Activated CD4-positive, alpha-beta T cell treated with anti-CD3 and anti-CD28 coated beads for 1 hour (primary cell): ENCODE results near the gene NYAP2.

Experiments used
- DNase-seq: peaks from one replicate; pipeline ENCODE4 v3.0.0-alpha.2; 2020

The NYAP2 gene

DNA sequence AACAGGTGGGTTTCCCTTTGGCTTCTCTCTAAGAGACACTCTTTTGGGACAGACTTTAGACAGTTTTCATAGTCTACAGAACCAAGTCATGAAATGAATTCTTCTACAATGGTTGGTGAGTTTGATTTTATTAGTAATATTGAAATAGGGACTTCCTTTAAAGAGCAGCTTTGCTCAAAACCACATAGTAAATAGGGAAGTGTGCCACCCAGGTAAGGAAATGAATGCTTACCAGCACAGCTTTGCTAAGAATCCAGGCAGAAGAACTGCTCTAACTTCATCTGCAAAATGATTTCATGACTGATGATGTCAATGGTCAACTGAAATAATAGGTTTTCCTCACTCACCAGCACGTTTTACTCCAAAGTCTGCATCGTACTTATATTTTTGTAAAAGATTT, 89.2 kb downstream of the NYAP2 start:
- no peak for DNase-seq

DNA sequence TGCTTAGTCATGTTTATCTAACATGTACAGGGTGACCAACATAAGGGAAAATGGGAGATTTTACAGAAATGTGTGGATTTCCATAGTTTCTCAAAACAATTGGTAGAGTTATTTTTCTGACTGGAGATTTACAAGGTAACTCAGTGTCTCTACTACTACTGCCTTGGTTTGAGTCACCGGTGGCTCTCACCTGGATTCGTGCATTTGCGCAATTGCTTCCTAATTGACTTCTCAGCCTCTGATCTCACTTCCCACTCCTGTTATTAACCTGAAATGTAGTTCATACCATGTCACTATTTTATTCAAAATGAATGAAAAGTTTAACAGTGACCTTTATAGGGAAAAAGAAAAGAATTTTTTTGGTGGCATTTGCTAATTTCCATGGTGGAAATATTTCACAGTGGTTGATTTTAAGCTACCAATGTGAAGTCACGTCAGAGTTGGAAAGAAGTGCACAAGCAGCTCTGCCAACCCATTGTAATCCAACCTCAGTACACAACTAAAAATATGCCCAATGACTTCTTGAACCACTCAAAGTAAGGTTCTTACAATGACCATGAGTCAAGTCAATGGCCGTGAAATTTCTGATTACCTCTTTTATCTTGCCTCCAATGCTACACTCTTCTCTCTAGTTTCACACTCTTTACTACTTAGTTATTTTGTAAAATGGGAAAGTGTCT, 94.0 kb downstream of the NYAP2 start:
- no peak for DNase-seq

DNA sequence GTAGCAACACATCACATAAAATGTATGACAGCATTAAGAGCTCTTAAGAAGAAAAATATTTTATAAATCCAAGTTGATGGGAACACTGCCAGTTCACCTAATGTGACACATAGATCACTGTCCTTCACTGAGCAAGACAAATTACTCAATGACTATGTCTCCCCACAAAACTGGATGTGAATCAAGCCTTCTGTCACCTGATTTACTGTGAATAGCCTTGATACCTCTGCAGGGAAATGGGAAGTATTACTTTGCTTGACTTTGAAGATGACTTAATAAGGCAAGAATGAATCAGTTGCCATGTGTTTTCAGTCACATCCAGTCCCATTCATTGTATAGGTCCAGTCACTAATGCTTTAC, 94.6 kb downstream of the NYAP2 start:
- no peak for DNase-seq

DNA sequence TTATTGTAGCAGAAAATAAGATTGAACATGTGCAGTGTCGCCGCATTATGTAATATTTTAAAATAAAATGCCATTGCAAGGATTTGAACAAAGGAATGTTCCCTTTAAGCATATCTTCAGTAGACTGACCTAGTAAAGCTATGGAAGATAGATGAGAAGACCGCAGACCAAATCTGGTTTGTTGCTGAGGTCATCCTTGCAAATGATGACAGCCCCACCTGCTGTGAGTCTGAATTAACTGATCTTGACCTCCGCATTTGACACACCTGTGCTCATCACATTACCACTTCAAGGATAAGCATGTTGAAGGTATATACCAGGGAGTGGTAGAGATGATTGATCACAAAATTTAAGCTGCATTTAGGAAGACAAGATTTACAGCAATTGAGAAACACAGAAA, 96.2 kb downstream of the NYAP2 start:
- no peak for DNase-seq

DNA sequence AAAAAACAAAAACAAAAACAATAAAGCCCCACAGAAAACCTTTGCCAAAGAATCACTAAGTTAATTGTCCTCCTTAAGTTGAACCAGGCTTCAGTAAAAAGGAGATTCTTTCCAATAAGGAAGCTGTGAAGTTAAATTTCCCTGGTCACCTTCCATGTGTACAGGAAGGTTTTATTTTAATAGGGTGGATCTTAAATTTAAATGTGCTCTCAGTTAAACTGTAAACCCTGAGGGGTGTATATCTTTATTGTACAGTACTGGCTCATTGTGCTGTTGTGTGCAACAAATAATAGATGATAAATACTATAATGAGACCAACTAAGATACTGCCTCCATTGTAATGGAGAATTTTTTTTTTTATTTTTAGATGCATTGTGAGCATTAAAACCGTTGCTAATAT, 97.1 kb downstream of the NYAP2 start:
- DNase-seq: no peak

DNA sequence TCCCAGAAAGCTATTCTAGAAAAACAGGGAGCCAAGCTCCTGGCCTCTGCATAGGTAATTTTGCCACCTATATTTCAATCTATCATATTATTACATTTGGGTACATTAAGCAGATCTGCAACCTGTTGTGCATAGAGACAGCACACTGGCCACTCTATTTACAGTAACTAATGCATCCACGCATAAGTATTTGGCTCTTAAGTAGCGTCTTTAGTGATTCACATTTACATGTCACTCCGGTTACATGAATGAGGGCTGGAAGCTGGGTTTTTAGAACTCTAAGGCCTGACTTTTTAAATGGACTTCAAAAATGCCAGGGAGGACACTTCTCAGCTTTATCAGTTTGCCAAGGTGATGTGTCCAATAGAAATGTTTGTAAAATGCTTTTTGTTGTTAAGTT, 97.7 kb downstream of the NYAP2 start:
- no peak for DNase-seq

DNA sequence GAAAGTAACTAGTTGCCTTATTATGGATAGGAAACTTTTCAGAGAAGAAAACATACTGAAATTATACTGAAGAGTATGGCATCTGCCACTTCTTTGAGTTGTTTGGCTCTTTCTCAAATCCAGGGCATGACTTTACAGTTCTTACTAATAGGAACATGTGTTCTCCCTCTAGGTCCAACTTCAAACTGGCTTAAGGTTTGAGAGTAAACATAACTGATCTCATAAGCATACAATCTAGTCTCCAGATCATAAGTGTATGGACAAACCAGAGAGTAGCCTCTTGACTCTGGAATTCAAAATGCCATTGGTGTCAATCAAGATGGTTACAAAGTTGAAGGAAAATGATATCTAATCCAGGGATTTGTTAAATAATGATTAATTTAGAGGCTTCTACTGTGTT, 101.5 kb downstream of the NYAP2 start:
- DNase-seq: no peak

DNA sequence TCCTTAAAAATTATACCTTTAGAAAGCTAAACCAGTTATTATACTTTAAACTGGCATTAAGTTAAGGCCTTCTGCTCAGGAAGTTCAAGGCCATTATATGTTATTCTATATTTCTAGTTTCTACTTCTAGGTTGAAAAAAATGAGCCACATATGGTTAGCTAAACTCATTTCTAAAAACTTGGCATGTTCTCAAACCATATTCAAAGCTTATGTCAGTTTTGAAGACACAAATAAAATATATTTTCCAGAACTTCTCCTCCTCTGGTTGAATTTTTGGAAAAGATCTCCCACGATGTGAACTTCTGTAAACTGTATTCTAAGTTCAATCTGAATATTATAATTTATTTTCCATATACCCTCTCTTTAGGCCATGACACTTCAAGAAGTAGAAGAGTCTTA, 103.5 kb downstream of the NYAP2 start:
- no peak for DNase-seq

DNA sequence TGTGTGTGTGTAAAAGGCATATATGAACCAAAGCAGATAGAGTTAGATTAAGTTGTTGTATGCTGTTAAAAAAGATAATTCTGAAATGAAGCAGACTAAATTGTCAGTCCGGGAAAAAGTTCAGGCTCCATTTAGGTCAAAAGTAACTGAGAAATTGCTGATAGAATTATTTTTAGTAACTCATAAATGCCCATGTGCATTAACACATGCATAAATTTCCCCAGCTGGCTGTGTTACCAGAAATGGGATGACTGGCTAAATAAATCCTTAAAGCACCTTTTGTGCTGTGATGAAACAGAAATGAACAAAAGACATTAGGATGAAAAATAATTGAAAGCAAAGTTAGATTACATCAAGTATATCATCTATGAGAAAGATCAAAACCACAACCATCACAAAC, 111.3 kb downstream of the NYAP2 start:
- no peak for DNase-seq

DNA sequence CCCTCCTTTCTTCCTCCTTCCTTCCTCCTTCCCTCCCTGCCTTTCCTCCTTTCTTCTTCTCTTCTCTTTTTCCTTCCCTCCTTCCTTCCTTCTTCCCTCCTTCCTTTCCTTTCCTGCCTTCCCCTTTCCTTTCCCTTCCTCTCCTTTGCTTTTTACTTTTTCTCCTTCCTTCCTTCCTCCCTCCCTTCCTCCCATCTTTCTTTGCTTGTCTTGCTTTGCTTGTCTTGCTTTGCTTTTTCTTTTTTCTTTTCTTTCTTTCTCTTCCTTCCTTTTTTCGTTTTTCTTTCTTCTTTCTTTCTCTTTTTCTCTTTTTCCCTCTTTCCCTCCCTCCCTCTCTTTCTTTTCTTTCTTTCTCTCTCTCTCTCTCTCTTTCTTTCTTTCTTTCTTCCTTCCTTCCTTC, 113.0 kb downstream of the NYAP2 start:
- DNase-seq: no peak

DNA sequence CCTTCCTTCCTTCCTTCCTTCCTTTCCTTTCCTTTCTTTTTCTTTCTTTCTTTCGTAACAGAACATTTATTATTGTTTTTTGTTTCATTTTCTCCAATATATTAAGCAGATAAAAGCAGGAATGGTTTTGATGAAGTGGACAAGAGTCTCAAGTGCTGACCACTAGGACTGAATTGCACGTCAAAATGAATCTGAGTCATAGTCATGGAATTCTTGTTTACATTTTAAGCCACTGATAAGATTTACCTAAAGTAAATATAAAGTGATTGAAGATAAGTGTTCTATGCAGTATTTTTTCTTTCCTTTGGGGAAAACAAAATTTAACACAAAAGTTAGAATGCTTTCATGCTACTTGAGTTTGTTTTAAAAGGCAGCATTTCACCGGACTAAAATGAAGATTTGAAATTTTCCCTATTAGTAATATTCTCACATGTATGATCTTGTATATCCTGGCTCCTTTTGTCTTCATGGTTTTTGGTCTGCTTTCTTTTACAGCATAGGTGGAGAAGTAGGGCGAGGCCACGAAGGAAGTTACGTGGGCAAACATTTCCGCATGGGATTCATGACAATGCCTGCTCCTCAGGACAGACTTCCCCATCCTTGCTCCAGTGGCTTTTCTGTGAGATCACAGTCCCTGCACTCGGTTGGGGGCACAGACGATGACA, 113.5 kb downstream of the NYAP2 start:
- no peak for DNase-seq

DNA sequence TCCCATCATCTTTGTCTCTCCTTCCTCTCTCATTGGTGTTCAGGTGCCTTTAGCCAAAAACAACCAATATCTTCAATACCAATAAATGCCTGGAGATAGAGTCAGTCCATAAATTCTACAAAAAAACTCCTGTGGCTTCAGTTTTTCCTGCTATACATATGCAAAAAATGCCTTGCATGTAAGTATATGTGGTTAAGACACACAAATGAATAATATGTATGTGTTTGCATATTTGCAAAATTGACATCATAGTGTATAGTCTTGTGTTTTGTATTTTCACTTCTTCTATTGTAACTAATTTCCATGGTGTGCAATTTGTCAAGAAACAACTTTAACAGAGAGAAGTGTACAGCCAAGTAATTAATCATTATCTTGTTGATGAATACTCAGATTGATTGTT, 115.5 kb downstream of the NYAP2 start:
- no peak for DNase-seq

DNA sequence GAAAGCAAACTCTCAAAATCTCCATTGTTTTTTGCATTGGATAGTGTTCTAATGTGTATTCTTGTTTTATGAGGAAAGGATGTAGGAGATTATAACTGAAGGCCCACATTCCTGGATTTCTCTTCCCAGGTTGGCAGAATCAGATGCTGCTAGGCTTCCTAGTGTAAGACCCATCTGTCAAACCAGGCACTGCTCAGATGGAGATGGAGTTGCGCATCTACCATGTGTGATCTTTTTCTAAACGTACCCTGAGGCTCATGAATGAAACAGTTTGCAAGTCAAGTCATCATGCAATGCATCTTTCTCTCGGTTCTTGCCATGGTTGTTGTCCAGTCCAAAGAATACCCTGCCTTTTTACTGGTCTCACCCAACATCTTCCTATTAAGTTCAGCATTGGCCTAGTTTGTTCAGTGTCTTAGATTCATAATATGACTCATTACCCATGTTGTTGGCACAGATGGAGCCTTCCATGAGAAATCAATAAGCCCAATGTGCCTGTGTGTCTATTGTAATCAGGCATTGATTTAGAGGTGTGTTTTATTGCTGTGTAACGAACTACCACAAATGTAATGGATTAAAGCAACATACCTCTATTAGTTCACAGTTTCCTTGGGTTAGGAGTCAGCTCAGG, 127.4 kb downstream of the NYAP2 start:
- DNase-seq: no peak

DNA sequence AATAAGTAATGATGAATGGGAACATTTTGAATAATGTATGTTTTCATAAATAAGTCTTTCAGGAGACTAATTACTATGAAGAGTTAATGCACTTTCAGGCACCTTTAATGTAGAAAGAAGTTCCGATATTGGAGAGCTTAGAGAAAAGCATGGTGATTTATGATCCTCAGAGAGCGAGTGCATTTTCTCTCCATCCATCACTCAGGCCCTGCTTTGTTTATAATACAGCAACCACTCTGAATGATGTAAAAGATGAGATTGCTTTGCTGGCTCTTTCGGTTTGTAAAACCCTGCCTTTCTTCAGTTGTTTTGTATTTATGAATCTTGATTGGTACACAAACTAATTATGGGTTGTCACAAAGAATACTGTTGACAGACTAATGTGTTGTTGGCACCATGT, 132.0 kb downstream of the NYAP2 start:
- DNase-seq: no peak

DNA sequence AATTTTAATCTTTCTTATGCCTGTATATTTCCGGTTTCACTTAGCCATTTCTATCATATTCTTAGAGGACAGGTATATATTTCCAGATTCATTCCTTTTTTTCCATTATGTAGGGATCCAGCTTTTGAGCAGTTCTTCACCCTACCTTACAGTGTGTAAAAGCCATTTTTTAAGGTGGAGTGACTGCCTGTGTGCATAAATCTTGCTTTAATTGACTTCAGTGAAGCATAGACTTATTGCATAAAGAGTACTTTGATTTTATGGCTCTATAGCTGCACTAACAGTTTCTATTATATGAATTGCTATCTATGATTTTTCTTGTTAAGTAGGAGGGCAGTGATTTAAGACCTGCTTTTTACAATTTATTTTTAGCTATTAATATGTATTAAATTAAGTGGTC, 132.6 kb downstream of the NYAP2 start:
- DNase-seq: no peak

DNA sequence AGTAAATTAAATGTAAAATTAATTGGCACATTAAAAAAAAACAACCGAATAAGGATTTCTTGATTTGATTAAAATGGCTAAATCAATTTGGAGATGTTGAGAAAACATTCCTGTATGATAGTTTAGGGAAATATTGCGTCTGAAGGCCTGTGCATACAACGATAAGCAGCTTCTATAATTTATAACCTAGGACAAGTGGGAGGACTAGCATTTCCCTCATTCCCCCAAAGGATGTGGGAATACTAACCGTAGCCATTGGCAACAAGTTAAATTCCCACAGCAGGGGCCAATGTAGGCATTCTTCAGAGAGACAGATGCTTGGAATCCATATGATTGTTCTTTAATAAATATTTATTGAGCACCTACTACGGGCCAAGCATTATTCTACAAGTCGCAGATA, 134.5 kb downstream of the NYAP2 start:
- no peak for DNase-seq

DNA sequence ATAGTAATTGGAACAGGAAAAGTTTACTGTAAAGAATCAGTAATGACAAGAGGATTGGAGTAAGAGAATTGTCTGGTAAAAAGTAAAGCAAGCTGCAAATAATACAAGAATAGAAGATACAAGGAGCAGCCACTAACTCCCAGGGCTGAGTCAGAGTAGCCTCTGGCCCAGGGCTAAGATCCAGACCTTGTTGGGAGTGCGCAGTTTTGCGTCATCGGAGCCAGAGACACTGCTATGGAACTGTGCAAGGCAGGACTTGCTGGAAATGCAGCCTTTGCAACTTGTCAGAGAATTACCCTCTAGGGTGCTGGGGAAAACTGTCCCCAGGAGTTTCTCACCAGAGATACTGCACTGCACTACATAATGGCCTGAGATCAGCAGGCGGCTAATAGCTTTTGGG, 135.2 kb downstream of the NYAP2 start:
- no peak for DNase-seq

DNA sequence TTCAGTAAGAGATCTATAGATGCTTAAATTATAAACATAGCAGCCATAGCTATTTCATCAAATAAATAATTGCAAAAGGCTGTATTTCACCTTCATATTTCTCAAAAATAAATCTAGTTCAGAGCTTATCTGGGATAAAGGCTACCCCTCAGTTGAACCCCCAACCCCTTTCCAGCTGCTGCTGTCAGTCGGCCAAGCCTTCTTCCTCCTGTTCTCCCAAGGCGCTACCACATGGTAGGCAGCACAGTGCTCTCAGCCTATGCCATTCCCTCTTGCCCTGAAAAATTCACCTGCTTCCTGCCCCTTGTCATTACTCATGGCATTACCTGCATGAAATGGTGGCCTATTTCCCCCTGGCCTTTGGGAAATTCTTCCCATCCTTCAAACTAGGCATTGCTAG, 136.5 kb downstream of the NYAP2 start:
- DNase-seq: no peak

DNA sequence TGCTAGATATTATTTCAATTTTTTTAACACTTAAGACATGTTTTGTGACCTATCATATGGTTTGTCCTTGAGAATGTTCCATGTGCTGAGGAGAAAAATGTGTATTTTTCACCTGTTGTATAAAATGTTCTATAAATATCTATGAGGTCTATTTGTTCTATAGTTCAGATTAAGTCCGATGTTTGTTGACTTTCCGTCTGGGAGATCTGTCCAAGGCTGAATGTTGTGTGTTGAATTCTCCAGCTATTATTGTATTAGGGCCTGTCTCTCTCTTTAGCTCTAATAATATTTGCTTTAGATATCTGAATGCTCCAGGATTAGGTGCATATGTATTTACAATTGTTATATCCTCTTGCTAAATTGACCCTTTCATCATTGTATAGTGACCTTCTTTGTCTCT, 144.1 kb downstream of the NYAP2 start:
- DNase-seq: no peak

DNA sequence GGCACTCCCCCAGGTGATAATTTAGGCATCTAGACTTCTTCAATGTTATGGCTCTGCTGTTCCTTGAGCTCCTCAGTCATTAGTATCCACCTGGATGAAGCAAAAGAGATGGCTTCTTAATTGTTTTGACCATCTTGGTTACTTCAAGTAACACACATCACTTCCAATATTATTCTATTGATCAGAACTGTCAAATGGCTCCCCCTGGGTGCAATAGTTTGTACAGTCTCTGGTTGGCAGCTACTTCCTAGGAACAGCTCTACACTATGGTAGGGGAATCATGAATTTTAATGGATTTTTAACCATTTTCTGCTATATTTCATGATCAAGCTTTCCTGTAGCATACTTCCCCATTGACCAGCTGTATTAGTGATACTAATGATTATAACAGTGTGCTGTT, 157.0 kb downstream of the NYAP2 start:
- DNase-seq: no peak

DNA sequence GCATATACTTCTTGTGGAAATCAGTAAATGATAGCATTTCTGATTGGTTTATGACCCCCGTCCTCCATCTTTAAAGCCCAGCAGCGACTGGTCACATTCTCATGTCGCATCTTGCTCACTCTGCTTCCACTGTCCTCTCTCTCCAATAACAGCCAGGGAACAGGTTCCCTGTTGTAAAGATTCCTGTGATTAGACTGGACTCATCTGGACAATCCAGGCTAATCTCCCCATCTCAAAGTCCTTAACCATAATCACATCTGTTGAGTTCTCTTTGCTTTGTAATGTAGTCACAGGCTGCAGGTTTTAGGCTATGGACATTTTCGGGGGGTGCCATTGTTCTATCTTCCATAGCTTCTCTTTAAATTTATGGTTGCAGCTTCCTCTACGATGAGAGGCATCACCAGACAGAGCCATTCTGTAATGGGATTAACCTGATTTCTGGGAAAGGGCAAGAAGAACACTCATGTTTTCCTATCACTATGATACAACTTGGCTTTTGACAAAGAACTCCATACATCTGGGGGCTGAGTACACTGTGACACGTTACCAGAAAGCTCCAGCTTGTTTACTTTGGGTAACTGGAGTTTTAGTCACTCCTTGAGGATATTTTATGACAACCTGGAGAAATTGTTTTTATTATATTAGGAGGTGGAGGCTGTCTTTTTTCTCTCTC, 159.0 kb downstream of the NYAP2 start:
- DNase-seq: no peak

DNA sequence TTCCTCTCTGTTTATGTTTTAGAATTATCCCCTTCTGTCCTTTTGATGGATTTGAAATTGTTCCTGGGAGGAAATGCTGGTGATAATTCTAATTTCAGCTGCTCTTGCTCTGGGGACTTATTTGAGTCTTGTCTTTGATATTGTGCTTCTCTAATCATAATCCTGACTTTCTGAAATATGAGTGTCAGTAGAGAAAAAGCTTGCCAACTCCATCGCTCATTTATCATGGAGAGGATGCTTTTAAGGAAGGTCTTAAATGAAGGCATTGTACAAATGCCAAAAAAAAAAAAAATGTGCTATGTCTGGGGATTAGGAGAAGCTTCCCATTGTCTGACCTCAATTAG, 159.5 kb downstream of the NYAP2 start:
- DNase-seq: no peak

DNA sequence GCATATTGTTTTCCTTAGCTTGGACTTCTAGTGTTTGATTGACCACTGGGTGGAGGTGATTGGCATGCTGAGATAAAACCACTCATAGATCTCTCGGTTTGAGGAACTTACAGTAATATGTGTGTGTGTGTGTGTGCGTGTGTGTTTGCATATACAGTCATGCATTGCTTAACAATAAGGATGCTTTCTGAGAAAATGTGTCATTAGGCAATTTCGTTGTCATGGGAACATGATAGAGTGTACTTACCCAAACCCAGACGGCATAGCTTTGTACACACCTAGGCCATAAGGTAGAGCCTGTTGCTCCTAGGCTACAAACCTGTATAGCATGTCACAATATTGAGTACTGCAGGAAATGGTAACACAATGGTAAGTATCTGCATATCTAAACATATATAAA, 167.3 kb downstream of the NYAP2 start:
- DNase-seq: no peak

DNA sequence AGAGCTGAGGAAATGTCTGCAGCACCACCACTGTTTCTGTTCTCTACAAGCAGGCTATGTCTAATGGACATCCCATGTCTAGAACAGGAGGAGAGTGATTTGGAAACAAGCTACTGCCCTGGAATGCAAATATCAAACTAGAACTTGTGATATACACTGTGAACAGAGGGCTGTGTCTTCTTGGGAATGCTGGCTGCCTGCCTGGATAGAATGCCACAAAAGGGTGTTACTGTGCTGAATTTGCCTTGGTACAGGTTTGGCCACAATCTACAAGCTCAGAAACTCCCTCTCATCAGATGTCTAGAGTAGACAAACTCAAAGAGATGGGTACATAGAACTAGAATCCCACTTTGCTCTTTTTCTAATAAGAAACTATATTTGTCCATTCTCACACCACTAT, 170.5 kb downstream of the NYAP2 start:
- no peak for DNase-seq
